Mesendoderm (in vitro differentiated cells): ENCODE data around the gene CD177. TPM values are rescaled to one million over a fixed set of nuclear protein-coding genes. Genes with fewer than 3 reads are reported as not detected.
A peak's percentile ranks its signal among the peaks of the same experiment; 100 is the strongest.

Experiments
- DNase-seq: peaks from one replicate; pipeline ENCODE4 v3.0.0; 2013
- H2AK5ac ChIP-seq: 2 replicates; pipeline ENCODE4 v1.6.1; 2013; ENCODE audit warnings: low read length, inconsistent platforms
- H2BK120ac ChIP-seq: 2 replicates; pipeline ENCODE4 v1.6.1; 2013; ENCODE audit warnings: low read depth, mild to moderate bottlenecking, low read length, moderate library complexity, mixed read lengths
- H2BK15ac ChIP-seq: replicated peaks from 2 replicates; pipeline ENCODE4 v1.6.1; 2013; ENCODE audit warnings: low read depth, mild to moderate bottlenecking, moderate library complexity
- H2BK5ac ChIP-seq: 2 replicates; pipeline ENCODE4 v1.6.1; 2013; ENCODE audit warnings: low read length, inconsistent platforms
- H3K18ac ChIP-seq: 2 replicates; pipeline ENCODE4 v1.6.1; 2013; ENCODE audit warnings: mild to moderate bottlenecking, low read length, mixed read lengths
- H3K23ac ChIP-seq: one replicate; pipeline ENCODE4 v1.6.1; 2013; ENCODE audit warnings: low read length
- H3K27ac ChIP-seq: 2 replicates; pipeline ENCODE4 v1.5.1; 2013; ENCODE audit warnings: low read depth, mild to moderate bottlenecking, inconsistent platforms, low read length, moderate library complexity
- H3K27me3 ChIP-seq: 2 replicates; pipeline ENCODE4 v1.6.1; 2013; ENCODE audit warnings: low read length, control low read depth, mild to moderate bottlenecking, inconsistent platforms; ENCODE audit not compliant: insufficient read depth, poor library complexity
- H3K36me3 ChIP-seq: 2 replicates; pipeline ENCODE4 v1.6.1; 2013; ENCODE audit warnings: low read length, inconsistent platforms; ENCODE audit not compliant: control insufficient read depth, insufficient read depth
- H3K4ac ChIP-seq: one replicate; pipeline ENCODE4 v1.6.1; 2013; ENCODE audit warnings: low read depth, mild to moderate bottlenecking, low read length, moderate library complexity
- H3K4me1 ChIP-seq: 2 replicates; pipeline ENCODE4 v1.6.1; 2013; ENCODE audit warnings: low read depth, low read length, inconsistent platforms; ENCODE audit not compliant: control insufficient read depth
- H3K4me2 ChIP-seq: 2 replicates; pipeline ENCODE4 v1.6.1; 2013; ENCODE audit warnings: low read length
- H3K4me3 ChIP-seq: 2 replicates; pipeline ENCODE4 v1.5.1; 2013; ENCODE audit warnings: mild to moderate bottlenecking, low read length
- H3K56ac ChIP-seq: one replicate; pipeline ENCODE4 v1.6.1; 2013; ENCODE audit warnings: low read length
- H3K79me1 ChIP-seq: 2 replicates; pipeline ENCODE4 v1.6.1; 2013; ENCODE audit warnings: low read length, inconsistent platforms
- H3K79me2 ChIP-seq: 2 replicates; pipeline ENCODE4 v1.6.1; 2013; ENCODE audit warnings: mild to moderate bottlenecking, low read length; ENCODE audit not compliant: control insufficient read depth, insufficient read depth
- H3K9ac ChIP-seq: 2 replicates; pipeline ENCODE4 v1.6.1; 2013; ENCODE audit warnings: low read length, inconsistent platforms
- H4K5ac ChIP-seq: one replicate; pipeline ENCODE4 v1.6.1; 2013; ENCODE audit warnings: low read length
- H4K8ac ChIP-seq: one replicate; pipeline ENCODE4 v1.6.1; 2013; ENCODE audit warnings: low read depth, mild to moderate bottlenecking, control low read depth, low read length, moderate library complexity
- WGBS: extraction: QIAGEN DNeasy Blood & Tissue Kit; methylation state at CpG from one replicate; pipeline ENCODE4 v1.1.7; 2013; ENCODE audit warnings: low lambda C conversion rate, missing lambda C conversion rate; ENCODE audit not compliant: insufficient coverage; ENCODE audit errors: extremely low coverage; 5-methylcytosine and 5-hydroxymethylcytosine counted together
- polyA plus RNA-seq, 2 experiments: library from polyadenylated mRNA; stranded (reverse); fragments of 200-250 nt; gene quantifications; one replicate each; pipeline ENCODE4 v1.2.3, GENCODE V29; 2013

The CD177 gene
- 20.5 TPM for polyA plus RNA-seq (2013, experiment 1 of 2)
- 19.3 TPM for polyA plus RNA-seq (2013, experiment 2 of 2)

- Histone ChIP-seq H4K5ac (no peak within 1 kb of the TSS), H3K56ac (peak within 1 kb of the TSS; percentile 89), H3K4me1 (no peaks in the 10 kb centered on the region), H3K18ac (no peak within 1 kb of the TSS), H2BK5ac (peak within 1 kb of the TSS; percentile 23), H3K4me3 (peak within 1 kb of the TSS; percentile 81), H3K4ac (no peak within 1 kb of the TSS), H3K9ac (peak within 1 kb of the TSS; percentile 71), H3K27ac (no peak within 1 kb of the TSS), H2AK5ac (no peak within 1 kb of the TSS), H3K27me3 (no peaks in the 10 kb centered on the region), H3K23ac (peak within 1 kb of the TSS; percentile 92), H2BK120ac (no peak within 1 kb of the TSS), H3K4me2 (peak within 1 kb of the TSS; percentile 84), H3K36me3 (no peaks in the 10 kb centered on the region), H4K8ac (no peak within 1 kb of the TSS), H2BK15ac (no peak within 1 kb of the TSS), H3K79me2 (no peaks in the 10 kb centered on the region), H3K79me1 (no peaks in the 10 kb centered on the region)
- DNase-seq, result peak; percentile 22
- WGBS, result no CpG with 5 or more reads among the region's 27 CpGs
Observed at GRCh38 chr19:43353606-43354304, at the start of gene CD177. Gene CD177, plus strand, starts transcription at chr19:43353686. Its CDS starts 29 bp downstream, at chr19:43353715.

- Histone ChIP-seq H4K8ac (no peak overlapping the region), H3K79me1 (no peaks in the 10 kb centered on the region), H3K79me2 (no peaks in the 10 kb centered on the region), H2AK5ac (no peak overlapping the region), H3K9ac (no peak overlapping the region), H3K56ac (no peak overlapping the region), H3K4me1 (no peaks in the 10 kb centered on the region), H3K27me3 (no peaks in the 10 kb centered on the region), H2BK15ac (no peak overlapping the region), H3K4ac (no peak overlapping the region), H3K23ac (no peak overlapping the region), H2BK120ac (no peak overlapping the region), H3K18ac (no peak overlapping the region), H3K4me3 (no peak overlapping the region), H2BK5ac (no peak overlapping the region), H3K27ac (no peak overlapping the region), H3K4me2 (no peak overlapping the region), H3K36me3 (no peaks in the 10 kb centered on the region), H4K5ac (no peak overlapping the region)
- no CpG with 5 or more reads among the region's 5 CpGs for WGBS
- DNase-seq, result no peak
Observed at GRCh38 chr19:43305642-43306041, 47.8 kb upstream of the CD177 start.

GRCh38 chr19:43306097-43306496, 47.4 kb upstream of the CD177 start:
- no peak overlapping the region for H3K4me2 ChIP-seq
- H3K4me3 ChIP-seq, result no peak overlapping the region
- H3K79me1 ChIP-seq, result no peaks in the 10 kb centered on the region
- no peak overlapping the region for H3K18ac ChIP-seq
- no peak for DNase-seq
- H2BK15ac ChIP-seq, result no peak overlapping the region
- no peak overlapping the region for H2AK5ac ChIP-seq
- no peaks in the 10 kb centered on the region for H3K79me2 ChIP-seq
- no peak overlapping the region for H4K5ac ChIP-seq
- no CpG with 5 or more reads among the region's 1 CpG for WGBS
- no peak overlapping the region for H3K27ac ChIP-seq
- H3K36me3 ChIP-seq, result no peaks in the 10 kb centered on the region
- no peaks in the 10 kb centered on the region for H3K4me1 ChIP-seq
- no peak overlapping the region for H4K8ac ChIP-seq
- H3K56ac ChIP-seq, result no peak overlapping the region
- no peak overlapping the region for H3K23ac ChIP-seq
- H2BK120ac ChIP-seq, result no peak overlapping the region
- no peak overlapping the region for H3K9ac ChIP-seq
- no peak overlapping the region for H3K4ac ChIP-seq
- no peaks in the 10 kb centered on the region for H3K27me3 ChIP-seq
- H2BK5ac ChIP-seq, result no peak overlapping the region

- no peak overlapping the region for H3K18ac ChIP-seq
- DNase-seq, result no peak
- no peaks in the 10 kb centered on the region for H3K27me3 ChIP-seq
- H3K23ac ChIP-seq, result no peak overlapping the region
- H2BK120ac ChIP-seq, result no peak overlapping the region
- H3K4me3 ChIP-seq, result no peak overlapping the region
- H3K56ac ChIP-seq, result no peak overlapping the region
- no peak overlapping the region for H2BK15ac ChIP-seq
- no peak overlapping the region for H2AK5ac ChIP-seq
- H3K79me2 ChIP-seq, result no peaks in the 10 kb centered on the region
- H3K79me1 ChIP-seq, result no peaks in the 10 kb centered on the region
- H4K5ac ChIP-seq, result no peak overlapping the region
- H3K4ac ChIP-seq, result no peak overlapping the region
- H4K8ac ChIP-seq, result no peak overlapping the region
- no peaks in the 10 kb centered on the region for H3K4me1 ChIP-seq
- no peak overlapping the region for H2BK5ac ChIP-seq
- H3K9ac ChIP-seq, result no peak overlapping the region
- no peak overlapping the region for H3K4me2 ChIP-seq
- H3K27ac ChIP-seq, result no peak overlapping the region
- no CpG with 5 or more reads among the region's 5 CpGs for WGBS
- H3K36me3 ChIP-seq, result no peaks in the 10 kb centered on the region
Observed at GRCh38 chr19:43308244-43308815, 45.2 kb upstream of the CD177 start.

GRCh38 chr19:43309466-43309865, 44.0 kb upstream of the CD177 start:
- Histone ChIP-seq H3K4me3 (no peak overlapping the region), H2BK5ac (no peak overlapping the region), H3K56ac (no peak overlapping the region), H3K4ac (no peak overlapping the region), H3K27me3 (no peaks in the 10 kb centered on the region), H3K4me2 (no peak overlapping the region), H3K4me1 (no peaks in the 10 kb centered on the region), H2BK120ac (no peak overlapping the region), H2AK5ac (no peak overlapping the region), H3K18ac (no peak overlapping the region), H2BK15ac (no peak overlapping the region), H3K79me2 (no peaks in the 10 kb centered on the region), H3K79me1 (no peaks in the 10 kb centered on the region), H3K27ac (no peak overlapping the region), H4K8ac (no peak overlapping the region), H4K5ac (no peak overlapping the region), H3K23ac (no peak overlapping the region), H3K36me3 (no peaks in the 10 kb centered on the region), H3K9ac (no peak overlapping the region)
- no CpG with 5 or more reads among the region's 4 CpGs for WGBS
- no peak for DNase-seq
